Upper lobe of left lung (tissue), 4 donors: Measurements from ENCODE around the gene SRSF1.

Source experiments
- EP300 ChIP-seq, 4 donors: sonication (generic); formaldehyde crosslinking; IDR thresholded peaks; one replicate each; pipeline ENCODE4 v1.5.1; 2017; ENCODE audit warnings: antibody characterized with exemption in 4 of 4, control low read depth in 2 of 4
- POLR2A ChIP-seq, 4 donors: fragments of 450-650 bp; IDR thresholded peaks; one replicate each; pipeline ENCODE4 v1.5.1; 2016 to 2017; ENCODE audit warnings: antibody characterized with exemption in 4 of 4, mild to moderate bottlenecking in 2 of 4
- POLR2AphosphoS5 ChIP-seq, 2 donors: sonication (generic); formaldehyde crosslinking; IDR thresholded peaks; one replicate each; pipeline ENCODE4 v1.5.1; 2017; ENCODE audit warnings: antibody characterized with exemption in 2 of 2
- TF ChIP-seq, protein P1 (sequence below), 6 experiments: fragments of 450-650 bp in 4 of 6; fragments of 200-600 bp in 2 of 6; sonication (generic) in 2 of 6; IDR thresholded peaks; one replicate each; pipeline ENCODE4 v1.5.1; 2016 to 2019; ENCODE audit warnings: antibody characterized with exemption in 6 of 6

DNA sequence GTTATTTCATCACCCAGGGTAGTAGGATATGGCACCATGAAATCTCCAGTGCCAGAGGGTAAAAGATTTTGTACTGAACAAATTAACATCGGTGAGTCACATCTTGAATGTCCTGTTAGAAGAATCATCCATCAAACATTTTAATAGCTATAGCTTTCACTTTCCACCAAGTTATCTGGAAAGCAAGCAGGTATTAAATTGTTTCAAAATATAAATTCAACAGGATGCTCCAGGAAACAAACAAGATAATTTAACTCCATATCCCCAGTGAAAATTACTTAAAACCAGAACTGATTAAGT is 21.4 kb downstream of the SRSF1 start:
- TF ChIP-seq, protein P1, sequence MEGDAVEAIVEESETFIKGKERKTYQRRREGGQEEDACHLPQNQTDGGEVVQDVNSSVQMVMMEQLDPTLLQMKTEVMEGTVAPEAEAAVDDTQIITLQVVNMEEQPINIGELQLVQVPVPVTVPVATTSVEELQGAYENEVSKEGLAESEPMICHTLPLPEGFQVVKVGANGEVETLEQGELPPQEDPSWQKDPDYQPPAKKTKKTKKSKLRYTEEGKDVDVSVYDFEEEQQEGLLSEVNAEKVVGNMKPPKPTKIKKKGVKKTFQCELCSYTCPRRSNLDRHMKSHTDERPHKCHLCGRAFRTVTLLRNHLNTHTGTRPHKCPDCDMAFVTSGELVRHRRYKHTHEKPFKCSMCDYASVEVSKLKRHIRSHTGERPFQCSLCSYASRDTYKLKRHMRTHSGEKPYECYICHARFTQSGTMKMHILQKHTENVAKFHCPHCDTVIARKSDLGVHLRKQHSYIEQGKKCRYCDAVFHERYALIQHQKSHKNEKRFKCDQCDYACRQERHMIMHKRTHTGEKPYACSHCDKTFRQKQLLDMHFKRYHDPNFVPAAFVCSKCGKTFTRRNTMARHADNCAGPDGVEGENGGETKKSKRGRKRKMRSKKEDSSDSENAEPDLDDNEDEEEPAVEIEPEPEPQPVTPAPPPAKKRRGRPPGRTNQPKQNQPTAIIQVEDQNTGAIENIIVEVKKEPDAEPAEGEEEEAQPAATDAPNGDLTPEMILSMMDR (IDR thresholded peaks at IDR 0.05), result no peak
- TF ChIP-seq POLR2A (IDR thresholded peaks at IDR 0.05) (no peak), POLR2AphosphoS5 (IDR thresholded peaks at IDR 0.05) (no peak), EP300 (IDR thresholded peaks at IDR 0.05) (no peak)
